H1 (cell line): Measurements from ENCODE around the gene LRRC28.

Experiments
- BRCA1 ChIP-seq: IDR thresholded peaks from 2 replicates; pipeline ENCODE4 v1.6.1; 2012; ENCODE audit warnings: low read depth, low read length, improper control_type of control experiment
- CHD1 ChIP-seq: IDR thresholded peaks from 2 replicates; pipeline ENCODE4 v1.6.1; 2012; ENCODE audit warnings: low read depth, low read length, improper control_type of control experiment
- CTCF ChIP-seq, 3 experiments: IDR thresholded peaks; 1 replicate in 2 of 3; 2 replicates in 1 of 3; pipeline versions ENCODE4 v1.5.1 to v1.6.1; 2011; ENCODE audit warnings: low read length in 3 of 3, mild to moderate bottlenecking in 3 of 3, inconsistent platforms in 2 of 3, low read depth in 1 of 3, moderate library complexity in 1 of 3; ENCODE audit not compliant: insufficient read depth in 1 of 3; ENCODE audit errors: control extremely low read depth in 1 of 3
- EP300 ChIP-seq, 2 experiments: IDR thresholded peaks; 1 replicate in 1 of 2; 2 replicates in 1 of 2; pipeline ENCODE4 v1.6.1; 2011 to 2012; ENCODE audit warnings: low read depth in 2 of 2, low read length in 2 of 2, mild to moderate bottlenecking in 2 of 2, borderline replicate concordance in 1 of 2, inconsistent platforms in 1 of 2, moderate library complexity in 1 of 2
- EZH2 ChIP-seq: fragments of 200-600 bp; sonication (generic); IDR thresholded peaks from 2 replicates; pipeline ENCODE4 v1.7.1; 2012; ENCODE audit warnings: low read depth, mild to moderate bottlenecking, moderate library complexity, low read length, inconsistent platforms; ENCODE audit not compliant: severe bottlenecking
- MAFK ChIP-seq: IDR thresholded peaks from 2 replicates; pipeline ENCODE4 v1.6.1; 2012; ENCODE audit warnings: low read depth, mild to moderate bottlenecking, improper control_type of control experiment, low read length
- POLR2A ChIP-seq, 2 experiments: IDR thresholded peaks; 1 replicate in 1 of 2; 2 replicates in 1 of 2; pipeline ENCODE4 v1.6.1; 2011; ENCODE audit warnings: low read depth in 2 of 2, low read length in 2 of 2, mild to moderate bottlenecking in 2 of 2; ENCODE audit errors: control extremely low read depth in 1 of 2
- TCF12 ChIP-seq: IDR thresholded peaks from 2 replicates; pipeline ENCODE4 v1.6.1; 2011; ENCODE audit warnings: low read depth, mild to moderate bottlenecking, low read length

- TF ChIP-seq TCF12, result no peak
- TF ChIP-seq BRCA1, result no peak
- TF ChIP-seq EP300 (IDR thresholded peaks at IDR 0.05; ENCODE audit: borderline replicate concordance in 1 of 2, low read depth in 2 of 2, low read length in 2 of 2), result no peak
- no peak for TF ChIP-seq CTCF (IDR thresholded peaks at IDR 0.05; ENCODE audit: control extremely low read depth in 1 of 3, insufficient read depth in 1 of 3, low read depth in 1 of 3, low read length in 3 of 3)
- TF ChIP-seq CHD1, result no peak
- TF ChIP-seq POLR2A (IDR thresholded peaks at IDR 0.05; ENCODE audit: control extremely low read depth in 1 of 2, low read depth in 2 of 2, low read length in 2 of 2), result no peak
- TF ChIP-seq MAFK, result no peak
- no peak for TF ChIP-seq EZH2
Measured at GRCh38 chr15:99310745-99311144, 59.5 kb downstream of the LRRC28 start.
